GM19372 (cell line): ENCODE data around the gene ZC3H7B.
A peak's percentile ranks its signal among the peaks of the same experiment; 100 is the strongest.
"Not testable (repeated sequence)": the region's sequence is repeated elsewhere in the genome, so short reads cannot be mapped to it uniquely, and the experiment has no call there.

Source experiments
- ATAC-seq: cut with Tn5 transposase; IDR thresholded peaks from one replicate; pipeline ENCODE4 v1.9.1; 2021; ENCODE audit warnings: mild to moderate bottlenecking, low read depth, moderate library complexity; ENCODE audit not compliant: unreplicated experiment

ZC3H7B gene

DNA sequence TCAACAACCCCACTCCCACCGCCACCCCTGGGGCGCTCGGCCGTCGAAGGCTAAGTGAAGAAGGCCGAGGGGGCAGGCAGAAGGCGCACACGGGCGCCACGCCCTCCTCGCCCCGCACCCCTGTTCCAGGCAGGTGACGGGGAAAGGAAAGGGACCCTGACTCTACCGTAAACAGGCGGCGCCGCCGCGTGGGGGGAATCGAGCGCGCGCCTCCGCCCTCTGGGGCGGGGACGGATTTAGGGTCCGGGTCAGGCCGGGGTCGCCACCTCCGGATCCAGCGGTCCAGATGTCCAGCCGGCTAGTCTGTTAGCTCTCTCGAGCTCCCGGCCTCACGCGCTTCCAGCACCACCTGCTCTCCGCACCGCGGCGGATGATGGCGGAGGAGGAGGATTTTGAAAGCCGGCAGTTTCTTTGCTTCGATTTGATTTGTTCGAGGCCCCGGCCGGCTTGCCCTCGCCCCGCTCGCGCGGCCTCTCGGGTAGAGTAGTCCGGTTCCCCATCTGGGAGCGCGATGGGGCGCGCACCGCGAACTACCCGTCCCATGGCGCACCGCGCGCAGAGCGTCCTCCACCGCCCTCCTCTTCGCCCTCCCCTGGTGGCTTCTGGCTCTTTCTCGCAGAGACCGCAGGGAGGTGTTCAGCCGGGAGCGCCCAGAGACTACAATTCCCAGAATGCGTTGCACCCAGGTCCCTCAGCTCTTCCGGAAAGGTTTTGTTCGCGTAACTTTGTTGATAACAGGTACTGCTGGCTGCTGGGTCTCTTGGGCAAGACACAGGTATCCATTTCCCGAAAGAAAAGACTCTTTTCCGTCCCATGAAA, 15.3 kb upstream of the ZC3H7B start, which contains the start of gene RANGAP1:
TSS of gene RANGAP1 (minus strand) at position 368 of the 819 bp plus-strand sequence. CDS start 5,143 bp downstream, outside the sequence.
- ATAC-seq = peak; percentile 95

DNA sequence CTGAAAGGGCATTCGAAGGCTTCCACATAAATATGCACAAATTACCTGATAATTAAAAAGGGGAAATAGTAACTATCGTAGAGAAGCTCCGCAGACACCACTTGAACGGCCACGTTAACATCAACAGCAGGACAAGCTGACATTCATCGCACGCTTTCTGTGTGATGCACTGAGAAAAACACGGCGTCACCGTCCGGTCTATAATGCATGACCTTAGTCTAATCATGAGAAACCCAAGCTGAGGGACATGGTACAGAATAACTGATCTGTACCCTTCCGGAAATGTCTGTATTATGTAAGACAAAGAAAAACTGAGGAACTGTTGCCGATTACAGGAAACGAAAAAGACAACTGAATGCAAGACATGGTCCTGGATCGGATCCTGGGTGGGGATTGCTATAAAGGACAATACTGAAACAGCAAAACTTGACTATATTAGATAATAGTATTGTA, 14.7 kb upstream of the ZC3H7B start:
- ATAC-seq = peak; percentile 10

DNA sequence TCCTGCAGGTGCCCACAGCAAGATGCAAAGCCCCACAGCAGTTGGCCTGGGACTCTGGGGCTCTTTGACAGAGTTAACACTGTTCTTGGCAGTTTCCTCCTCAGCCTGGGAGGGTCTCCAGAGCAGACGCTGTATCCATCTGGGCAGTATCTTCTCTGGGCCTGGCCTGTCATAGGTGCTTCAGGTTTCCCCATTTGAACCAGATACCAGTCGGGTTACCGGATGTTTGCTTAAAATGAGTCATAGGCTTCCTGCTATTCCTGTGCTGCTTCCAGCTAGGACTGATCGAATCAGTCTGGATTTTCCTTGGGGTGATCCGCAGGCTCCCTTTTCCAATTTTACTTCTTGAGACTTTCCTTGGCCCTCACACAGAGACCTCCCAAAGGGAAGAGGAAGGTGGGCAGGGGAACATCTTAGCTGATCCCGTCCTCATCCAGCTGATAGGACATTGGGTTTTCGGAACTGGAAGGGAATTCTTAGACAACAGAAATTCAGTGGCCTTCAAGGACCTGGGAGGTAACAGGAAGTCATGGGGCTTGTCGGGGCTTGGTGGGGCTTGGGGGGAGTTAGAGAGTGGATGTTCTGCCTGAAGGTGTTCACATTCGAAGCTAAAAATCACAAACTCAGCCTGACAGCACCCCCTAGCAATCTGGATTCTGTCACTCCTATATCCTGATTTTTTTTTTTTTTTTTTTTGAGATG, 12.9 kb upstream of the ZC3H7B start:
- ATAC-seq = no peak

DNA sequence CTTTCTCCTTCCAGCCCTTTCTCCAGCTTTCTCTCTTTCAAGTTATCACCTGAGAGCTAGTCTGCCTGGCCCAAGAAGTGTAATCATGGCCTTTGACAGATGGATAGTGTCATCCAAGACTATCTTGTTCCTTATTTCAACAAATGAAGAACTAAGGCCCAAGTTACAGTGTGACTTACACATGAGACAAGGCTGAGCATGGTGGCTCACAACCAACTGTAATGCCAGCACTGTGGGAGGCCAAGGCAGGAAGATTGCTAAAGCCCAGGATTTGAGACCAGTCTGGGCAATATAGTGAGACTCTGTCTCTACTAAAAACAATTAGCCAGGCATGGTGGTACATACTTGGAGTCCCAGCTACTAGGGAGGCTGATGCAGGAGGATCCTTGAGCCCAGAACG, 11.7 kb upstream of the ZC3H7B start:
- ATAC-seq = no peak

DNA sequence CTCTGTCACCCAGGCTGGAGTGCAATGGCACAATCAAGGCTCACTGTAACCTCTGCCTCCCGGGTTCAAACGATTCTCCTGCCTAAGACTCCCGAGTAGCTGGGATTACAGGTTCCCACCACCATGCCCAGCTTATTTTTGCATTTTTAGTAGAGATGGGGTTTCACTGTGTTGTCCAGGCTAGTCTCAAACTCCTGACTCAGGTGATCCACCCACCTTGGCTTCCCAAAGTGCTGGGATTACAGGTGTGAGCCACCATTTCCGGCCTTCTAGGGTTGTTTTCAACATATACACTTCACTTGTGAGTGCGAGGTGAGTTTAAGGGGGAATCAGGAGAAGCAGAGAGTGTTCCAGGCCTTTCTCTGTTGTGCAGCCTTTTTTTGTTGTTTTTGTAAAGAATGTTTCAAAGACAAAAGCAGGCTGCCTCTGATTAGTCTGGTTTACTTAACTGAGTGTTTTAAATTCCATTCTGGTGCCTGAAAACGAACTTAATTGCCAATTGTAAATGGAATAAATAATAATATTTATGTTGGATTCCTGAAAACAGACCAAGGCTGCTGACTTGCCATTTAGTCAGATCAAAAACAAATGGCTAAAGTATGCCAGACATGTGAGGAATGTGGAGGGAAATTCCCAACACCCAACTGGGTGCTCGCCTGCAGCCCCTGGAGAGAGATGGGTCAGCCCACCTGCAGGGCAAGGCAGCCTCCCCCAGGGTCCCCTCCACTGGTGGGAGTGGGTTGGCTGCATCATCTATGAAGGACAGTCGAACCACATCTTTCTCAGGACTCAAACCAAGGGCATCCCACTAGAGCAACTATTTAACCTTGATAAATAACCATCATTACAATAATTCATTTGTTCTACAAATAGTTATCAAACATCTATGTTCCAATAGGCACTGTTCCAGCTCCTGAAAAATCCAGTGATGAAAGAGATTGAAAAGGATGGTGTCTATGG, 10.8 kb upstream of the ZC3H7B start:
- no peak for ATAC-seq

DNA sequence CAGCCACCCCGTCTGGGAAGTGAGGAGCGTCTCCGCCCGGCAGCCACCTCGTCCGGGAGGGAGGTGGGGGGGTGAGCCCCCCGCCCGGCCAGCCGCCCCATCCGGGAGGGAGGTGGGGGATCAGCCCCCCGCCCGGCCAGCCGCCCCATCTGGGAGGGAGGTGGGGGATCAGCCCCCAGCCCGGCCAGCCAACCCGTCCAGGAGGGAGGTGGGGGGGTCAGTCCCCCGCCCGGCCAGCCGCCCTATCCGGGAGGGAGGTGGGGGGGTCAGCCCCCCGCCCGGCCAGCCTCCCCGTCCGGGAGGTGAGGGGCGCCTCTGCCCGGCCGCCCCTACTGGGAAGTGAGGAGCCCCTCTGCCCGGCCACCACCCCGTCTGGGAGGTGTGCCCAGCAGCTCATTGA, 6.5 kb upstream of the ZC3H7B start:
- not testable (repeated sequence) for ATAC-seq

DNA sequence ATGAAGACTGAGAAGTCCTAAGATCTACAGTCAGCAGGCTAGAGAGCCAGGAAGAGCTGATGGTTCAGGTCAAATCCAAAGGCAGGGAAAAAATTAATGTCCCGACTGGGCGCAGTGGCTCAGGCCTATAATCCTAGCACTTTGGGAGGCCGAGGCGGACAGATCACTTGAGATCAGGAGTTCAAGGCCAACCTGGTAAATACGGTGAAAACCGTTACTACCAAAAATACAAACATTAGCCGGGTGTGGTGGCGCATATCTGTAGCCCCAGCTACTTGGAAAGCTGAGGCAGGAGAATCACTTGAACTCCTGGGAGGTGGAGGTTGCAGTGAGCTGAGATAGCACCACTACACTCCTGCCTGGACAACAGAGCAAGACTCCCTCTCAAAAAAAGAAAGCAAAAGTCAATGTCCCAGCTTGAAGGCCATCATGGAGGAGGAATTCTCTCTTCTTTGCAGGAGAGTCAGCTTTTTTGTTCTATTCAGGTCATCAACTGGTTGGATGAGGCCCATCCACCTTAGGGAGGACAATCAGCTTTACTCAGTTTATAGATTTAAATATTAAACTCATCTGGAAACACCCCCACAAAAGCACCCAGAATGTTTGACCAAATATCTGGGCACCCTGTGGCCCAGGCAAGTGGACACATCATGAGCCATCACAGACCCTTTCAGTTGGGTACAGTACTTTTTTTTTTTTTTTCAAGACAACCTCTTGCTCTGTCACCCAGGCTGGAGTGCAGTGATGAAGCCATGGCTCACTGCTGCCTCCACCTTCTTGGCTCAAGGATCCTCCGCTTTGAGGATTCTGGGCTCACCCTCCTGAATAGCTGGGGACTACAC, 4.3 kb upstream of the ZC3H7B start:
- ATAC-seq = no peak

DNA sequence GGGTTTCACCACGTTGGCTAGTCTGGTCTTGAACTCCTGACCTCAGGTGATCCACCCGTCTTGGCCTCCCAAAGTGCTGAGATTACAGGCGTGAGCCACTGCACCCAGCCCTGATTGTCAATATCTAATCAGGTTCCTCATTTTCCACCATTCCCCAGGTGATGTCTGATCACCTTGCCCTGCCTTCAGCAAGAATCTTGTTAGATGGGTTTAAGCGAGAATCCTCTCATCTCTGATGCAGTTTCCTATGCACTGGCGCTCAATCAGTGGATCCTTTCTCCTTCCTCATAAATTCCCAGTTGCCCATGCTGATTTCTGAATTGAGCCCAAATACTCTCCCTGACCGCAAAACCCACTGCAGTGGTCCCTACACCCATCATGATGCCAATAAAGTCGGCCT, 664 bp upstream of the ZC3H7B start:
- ATAC-seq = no peak

DNA sequence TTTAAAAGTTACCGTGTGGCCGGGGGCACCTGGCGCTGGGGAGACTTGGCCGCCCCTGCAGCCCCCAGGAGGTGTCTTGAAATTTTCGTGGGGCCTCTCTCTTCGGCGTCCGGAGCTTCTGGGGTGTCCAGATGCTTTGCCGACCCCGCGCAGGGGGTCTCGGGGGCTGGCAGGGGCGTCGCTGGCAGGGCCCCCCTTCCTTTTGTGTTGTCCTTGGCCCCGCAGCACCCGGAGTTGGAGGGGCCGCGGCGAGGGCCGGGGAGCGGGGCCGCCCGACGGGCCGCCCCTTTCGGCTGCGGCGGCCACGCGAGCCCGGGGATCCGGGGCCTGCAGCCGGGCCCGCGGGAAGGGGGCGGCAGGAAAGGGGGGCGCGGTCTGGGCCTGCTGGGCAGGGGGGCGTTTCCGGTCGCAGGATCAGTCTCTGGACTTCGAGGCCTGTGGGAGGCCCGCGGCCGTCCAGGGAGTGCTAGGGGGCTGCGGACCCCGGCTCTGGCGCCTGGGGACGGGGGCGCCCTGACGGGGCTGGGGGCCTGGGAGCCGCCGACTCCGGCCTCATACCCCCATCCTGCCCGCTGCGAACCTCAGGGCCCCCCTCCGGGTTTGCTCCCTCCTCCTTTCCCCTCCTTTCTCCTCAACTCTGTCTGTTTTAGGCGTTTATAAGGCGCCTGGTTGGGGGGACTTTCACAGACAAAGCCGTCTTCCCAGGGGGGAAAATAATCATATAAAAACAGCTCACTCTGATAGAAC, 869 bp downstream of the ZC3H7B start:
- ATAC-seq = no peak

DNA sequence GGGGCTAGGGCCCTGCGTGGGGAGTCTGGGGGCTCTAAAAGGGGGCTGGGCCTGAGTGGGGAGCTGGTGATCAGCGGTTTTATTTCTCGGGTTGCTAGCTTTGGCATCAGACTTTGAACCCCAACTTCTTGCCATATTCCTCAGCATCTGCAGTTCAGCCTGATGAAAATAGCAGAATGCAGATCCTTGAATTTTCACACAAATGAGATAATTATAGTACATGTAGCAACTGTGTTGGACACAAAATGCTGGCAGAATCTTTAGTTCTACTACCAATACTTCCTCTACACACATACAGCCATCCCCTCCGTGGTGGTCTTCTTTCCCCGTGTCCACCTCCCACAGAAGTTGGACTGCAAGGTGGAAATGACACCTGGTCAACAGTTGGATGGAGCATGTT, 1.5 kb downstream of the ZC3H7B start:
- no peak for ATAC-seq

DNA sequence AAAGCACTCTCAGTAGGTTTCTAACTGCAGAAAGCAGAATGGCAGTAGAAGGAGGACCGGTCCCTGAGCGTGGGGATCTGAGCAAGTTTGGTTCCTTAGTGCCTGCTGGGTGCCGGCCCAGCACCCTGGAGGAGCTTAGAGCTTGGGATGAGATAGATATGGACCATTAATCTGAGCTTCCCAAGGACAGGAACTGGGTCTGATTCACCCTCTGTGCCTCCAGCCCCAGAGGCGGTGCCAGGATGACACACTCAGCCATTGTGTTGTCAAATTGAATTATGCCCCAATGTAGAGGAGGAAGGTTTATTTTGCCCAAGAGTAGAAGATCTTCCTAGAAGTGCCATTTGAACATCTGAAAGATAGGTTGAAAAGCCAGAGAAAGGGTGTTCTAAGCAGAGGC, 4.3 kb downstream of the ZC3H7B start:
- ATAC-seq = no peak

DNA sequence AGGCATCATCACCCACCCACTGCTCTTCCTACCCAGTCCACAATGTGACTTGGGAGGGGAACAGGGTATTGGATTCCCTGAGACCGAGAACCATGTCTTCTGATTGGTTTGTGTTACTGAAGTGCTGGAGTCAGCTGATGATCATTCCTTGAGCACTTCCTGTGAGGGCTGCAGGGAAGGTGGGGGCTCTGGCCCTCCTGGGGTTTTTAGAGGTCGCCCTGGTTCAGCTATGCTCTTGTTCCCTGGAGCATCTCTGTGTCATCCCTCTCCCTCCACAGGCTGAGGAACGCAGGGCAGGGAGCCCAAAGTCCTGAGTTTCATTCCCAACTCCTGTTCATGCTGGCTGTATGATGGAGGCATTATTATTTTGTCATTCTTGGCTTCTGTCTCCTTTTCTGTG, 6.7 kb downstream of the ZC3H7B start:
- no peak for ATAC-seq

DNA sequence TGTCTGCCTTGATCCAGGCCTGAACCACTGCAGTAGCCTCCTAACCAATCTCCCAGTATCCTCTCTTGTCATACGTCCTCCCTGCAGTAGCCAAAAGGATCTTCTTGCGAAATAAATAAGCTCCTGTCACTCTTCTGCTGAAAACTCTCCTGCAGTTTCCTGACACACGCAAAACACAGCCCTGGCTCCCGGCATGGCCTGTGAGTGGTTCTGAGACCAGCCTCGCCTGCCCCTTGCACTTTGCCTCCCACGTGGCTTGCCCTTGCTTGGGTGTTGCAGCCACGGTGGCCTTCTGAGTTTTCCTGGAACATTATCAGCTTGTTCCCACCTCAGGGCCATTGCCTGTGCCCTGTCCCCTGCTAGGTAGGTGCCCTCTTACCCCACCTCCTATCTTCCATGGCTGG, 7.2 kb downstream of the ZC3H7B start:
- ATAC-seq = no peak

DNA sequence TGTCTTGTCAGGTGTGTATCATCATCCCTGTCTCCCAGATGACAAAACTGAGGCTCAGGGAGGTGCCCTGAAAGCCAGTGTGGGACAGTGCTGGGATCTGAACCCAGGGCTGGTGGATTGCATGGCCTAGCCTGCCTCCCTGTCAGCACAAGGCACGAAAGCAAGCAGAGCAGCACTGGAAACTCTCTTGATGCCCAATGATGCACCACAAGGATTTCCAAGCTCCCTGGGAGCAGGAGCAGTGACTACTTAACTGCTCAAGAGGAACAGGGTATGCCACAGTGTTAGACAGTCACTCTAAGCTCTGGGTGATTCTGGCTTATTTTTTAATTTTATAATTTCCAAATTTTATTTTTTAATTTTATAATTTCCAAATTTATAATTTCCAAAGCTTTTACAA, 9.0 kb downstream of the ZC3H7B start:
- no peak for ATAC-seq

DNA sequence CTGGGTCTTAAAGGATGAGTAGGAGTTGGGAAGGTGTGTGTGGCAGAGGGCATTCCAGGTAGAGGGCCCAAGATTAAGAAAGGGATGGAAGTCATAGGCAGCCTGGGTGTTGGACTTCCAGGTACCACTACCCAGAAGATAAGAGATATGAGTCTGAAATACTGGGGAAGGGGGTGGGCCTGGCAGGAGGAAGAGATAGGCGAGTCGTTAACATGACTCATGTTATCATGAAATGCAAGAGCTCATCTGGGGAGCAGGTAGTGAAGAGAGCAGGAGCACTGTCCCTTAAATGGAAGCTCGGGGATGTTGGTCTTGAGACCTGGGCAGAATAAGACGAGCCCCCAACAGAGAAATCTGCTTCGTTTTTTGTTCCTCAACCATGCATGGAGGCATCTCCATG, 10.2 kb downstream of the ZC3H7B start:
- ATAC-seq = no peak

DNA sequence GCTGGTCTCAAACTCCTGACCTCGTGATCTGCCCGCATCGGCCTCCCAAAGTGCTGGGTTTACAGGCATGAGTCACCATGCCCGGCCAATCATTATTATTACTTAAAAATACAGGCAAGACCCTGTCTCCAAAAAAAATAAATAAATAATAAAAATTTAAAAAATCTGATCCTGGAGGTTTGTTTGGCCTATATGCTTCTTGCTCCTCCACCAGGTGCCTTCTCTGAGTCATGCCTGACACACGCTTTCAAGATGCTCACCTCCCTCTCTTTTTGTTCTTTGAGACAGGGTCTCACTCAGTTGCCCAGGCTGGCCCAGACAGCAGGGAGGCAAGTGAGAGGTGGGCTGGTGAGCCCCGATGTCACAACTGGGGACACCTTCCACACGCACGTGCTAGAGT, 13.5 kb downstream of the ZC3H7B start:
- ATAC-seq = no peak

DNA sequence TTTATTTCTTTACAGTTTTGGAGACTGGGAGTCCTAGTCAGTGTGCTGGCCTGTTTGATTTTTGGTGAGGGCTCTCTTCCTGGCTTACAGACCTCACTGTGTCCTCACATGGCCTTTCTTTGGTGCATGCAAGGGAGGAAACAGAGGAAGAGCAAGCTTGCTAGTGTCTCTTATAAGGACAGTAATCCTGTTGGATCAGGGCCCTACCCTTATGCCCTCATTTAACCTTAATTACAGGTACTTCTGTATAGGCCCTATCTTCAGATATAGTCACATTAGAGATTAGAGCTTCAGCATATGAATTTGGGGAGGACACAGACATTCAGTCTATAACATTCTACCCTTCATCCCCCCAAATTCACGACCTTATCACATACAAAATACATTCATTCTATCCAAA, 14.3 kb downstream of the ZC3H7B start:
- ATAC-seq = no peak

DNA sequence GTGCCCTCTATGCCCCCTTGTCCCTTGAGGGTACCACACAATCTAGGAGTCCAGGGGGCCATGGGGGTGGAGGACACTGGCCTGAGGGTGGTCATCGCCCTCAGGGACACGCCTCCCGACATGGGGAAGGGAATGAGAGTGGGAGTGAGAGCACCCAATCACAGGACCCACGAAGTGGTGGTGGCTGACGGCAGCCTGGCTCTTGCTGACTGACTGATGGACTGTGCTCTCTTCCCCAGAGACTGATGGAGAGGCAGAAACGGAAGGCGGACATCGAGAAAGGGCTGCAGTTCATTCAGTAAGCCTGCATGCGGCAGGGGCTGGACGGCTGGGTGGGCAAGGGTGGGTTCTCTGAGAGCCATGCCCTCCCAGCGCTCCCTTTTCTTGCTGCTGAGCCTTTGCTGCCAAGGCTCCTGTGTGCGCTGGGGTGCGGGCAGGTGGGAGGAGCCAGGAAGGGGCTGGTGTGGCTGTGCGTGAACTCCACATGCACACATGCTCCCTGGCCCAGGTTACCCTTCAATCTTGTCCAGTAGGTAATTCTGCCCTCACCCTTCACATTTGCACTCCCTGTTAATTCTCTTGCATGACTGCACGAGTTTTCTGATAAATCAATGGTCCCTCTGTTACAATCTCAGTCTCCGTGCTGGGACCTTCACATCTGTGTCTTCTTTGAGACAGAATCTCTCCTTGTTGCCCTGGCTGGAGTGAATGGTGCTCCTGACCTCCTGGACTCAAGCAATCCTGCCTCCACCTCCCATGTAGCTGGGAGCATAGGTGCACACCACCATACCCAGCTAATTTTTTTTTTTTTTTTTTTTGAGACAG, 19.3 kb downstream of the ZC3H7B start:
- ATAC-seq = no peak
